DOHH2 (cell line): ENCODE results near the gene TRIM27.
"Not testable (repeated sequence)": the region's sequence is repeated elsewhere in the genome, so short reads cannot be mapped to it uniquely, and the experiment has no call there.

ENCODE experiments used
- H3F3A ChIP-seq: fragments of 200-600 bp; sonication (generic), shearing (Covaris generic); 2 replicates; pipeline ENCODE4 v1.6.0; 2016; ENCODE audit warnings: antibody characterized with exemption, mild to moderate bottlenecking; ENCODE audit not compliant: control insufficient read depth, insufficient read depth
- H3K27ac ChIP-seq: fragments of 200-600 bp; sonication (generic); 2 replicates; pipeline ENCODE4 v1.5.1; 2014; ENCODE audit warnings: low read depth, mild to moderate bottlenecking, low read length, moderate library complexity
- H3K27me3 ChIP-seq: fragments of 200-600 bp; sonication (generic); 2 replicates; pipeline ENCODE4 v1.6.1; 2014; ENCODE audit warnings: mild to moderate bottlenecking, low read length, mixed read lengths; ENCODE audit not compliant: control insufficient read depth
- H3K36me3 ChIP-seq: fragments of 200-600 bp; sonication (generic); 2 replicates; pipeline ENCODE4 v1.6.1; 2014; ENCODE audit warnings: mild to moderate bottlenecking, low read length, moderate library complexity, mixed read lengths; ENCODE audit not compliant: control insufficient read depth
- H3K4me1 ChIP-seq: fragments of 200-600 bp; sonication (generic); 2 replicates; pipeline ENCODE4 v1.6.1; 2014; ENCODE audit warnings: mild to moderate bottlenecking, low read length, mixed read lengths; ENCODE audit not compliant: control insufficient read depth
- H3K4me2 ChIP-seq: fragments of 200-600 bp; sonication (generic); 2 replicates; pipeline ENCODE4 v1.6.0; 2014; ENCODE audit warnings: mild to moderate bottlenecking, low read length, moderate library complexity
- H3K4me3 ChIP-seq: fragments of 200-600 bp; sonication (generic); 2 replicates; pipeline ENCODE4 v1.5.1; 2014; ENCODE audit warnings: mild to moderate bottlenecking, low read length, mixed read lengths
- H3K79me2 ChIP-seq: fragments of 200-600 bp; sonication (generic); 2 replicates; pipeline ENCODE4 v1.6.1; 2014; ENCODE audit warnings: mild to moderate bottlenecking, low read length, mixed read lengths; ENCODE audit not compliant: control insufficient read depth
- H3K9me2 ChIP-seq: fragments of 200-600 bp; sonication (generic); replicated peaks from 2 replicates; pipeline ENCODE4 v1.6.1; 2014; ENCODE audit warnings: mild to moderate bottlenecking, low read length, mixed read lengths; ENCODE audit not compliant: control insufficient read depth
- H3K9me3 ChIP-seq: fragments of 200-600 bp; sonication (generic); 2 replicates; pipeline ENCODE4 v1.6.1; 2014; ENCODE audit warnings: antibody characterized with exemption, low read length, mixed read lengths; ENCODE audit not compliant: control insufficient read depth, insufficient read depth
- H4K20me1 ChIP-seq: fragments of 200-600 bp; sonication (generic); 2 replicates; pipeline ENCODE4 v1.6.0; 2014; ENCODE audit warnings: low read depth, mild to moderate bottlenecking, antibody characterized with exemption, low read length, moderate library complexity; ENCODE audit not compliant: control insufficient read depth, insufficient read depth
- EZH2phosphoT487 ChIP-seq: fragments of 200-600 bp; sonication (generic); IDR thresholded peaks from 2 replicates; pipeline ENCODE4 v1.6.1; 2017; ENCODE audit warnings: borderline replicate concordance, mild to moderate bottlenecking, antibody characterized with exemption, low read length, moderate library complexity, mixed read lengths
- TF ChIP-seq, protein P1 (sequence below): fragments of 200-600 bp; sonication (generic); IDR thresholded peaks from one replicate; pipeline ENCODE4 v1.5.1; 2014; ENCODE audit warnings: antibody characterized with exemption, mild to moderate bottlenecking, low read depth, low read length; ENCODE audit not compliant: poor library complexity, severe bottlenecking

TRIM27 gene

DNA sequence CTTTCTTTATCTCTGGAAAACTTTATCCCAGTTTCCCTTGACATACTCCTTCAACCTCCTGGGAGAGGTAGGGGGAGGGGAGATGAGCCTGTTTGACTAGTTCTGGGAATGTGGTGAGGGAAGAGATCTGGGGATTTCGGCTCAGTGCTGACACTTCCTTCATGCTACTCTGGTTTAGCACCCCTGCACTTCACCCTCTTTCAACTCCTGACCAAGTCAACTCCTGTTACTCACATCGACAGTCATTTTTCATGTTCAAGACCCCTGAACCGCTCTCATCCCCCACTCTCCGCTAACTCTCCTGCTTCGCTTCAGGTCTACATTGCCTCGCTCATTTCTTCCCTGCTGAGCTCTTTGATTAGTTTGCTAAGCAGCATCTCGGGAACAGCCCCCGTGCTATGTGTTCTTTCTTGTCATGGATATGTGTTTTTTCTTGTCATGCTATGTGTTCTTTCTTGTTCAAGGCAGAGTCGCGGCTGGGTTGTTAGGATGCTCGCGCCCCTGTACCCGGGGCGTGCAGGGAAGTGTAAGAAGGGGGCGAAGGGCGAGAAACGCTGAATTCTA, 16.6 kb upstream of the TRIM27 start:
- Histone ChIP-seq H3K27me3 (no peaks in the 10 kb centered on the region), H3K4me1 (peaks cover 45% of the 10 kb centered on the region), H3K4me3 (peak overlapping the region; percentile 94), H3K4me2 (peak overlapping the region; percentile 86), H3K36me3 (no peaks in the 10 kb centered on the region), H3F3A (peaks cover 30% of the 10 kb centered on the region), H4K20me1 (no peaks in the 10 kb centered on the region), H3K9me2 (no peaks in the 10 kb centered on the region), H3K79me2 (no peaks in the 10 kb centered on the region), H3K27ac (peak overlapping the region; percentile 69), H3K9me3 (no peaks in the 10 kb centered on the region)
- no peak for TF ChIP-seq EZH2phosphoT487
- TF ChIP-seq, protein P1, sequence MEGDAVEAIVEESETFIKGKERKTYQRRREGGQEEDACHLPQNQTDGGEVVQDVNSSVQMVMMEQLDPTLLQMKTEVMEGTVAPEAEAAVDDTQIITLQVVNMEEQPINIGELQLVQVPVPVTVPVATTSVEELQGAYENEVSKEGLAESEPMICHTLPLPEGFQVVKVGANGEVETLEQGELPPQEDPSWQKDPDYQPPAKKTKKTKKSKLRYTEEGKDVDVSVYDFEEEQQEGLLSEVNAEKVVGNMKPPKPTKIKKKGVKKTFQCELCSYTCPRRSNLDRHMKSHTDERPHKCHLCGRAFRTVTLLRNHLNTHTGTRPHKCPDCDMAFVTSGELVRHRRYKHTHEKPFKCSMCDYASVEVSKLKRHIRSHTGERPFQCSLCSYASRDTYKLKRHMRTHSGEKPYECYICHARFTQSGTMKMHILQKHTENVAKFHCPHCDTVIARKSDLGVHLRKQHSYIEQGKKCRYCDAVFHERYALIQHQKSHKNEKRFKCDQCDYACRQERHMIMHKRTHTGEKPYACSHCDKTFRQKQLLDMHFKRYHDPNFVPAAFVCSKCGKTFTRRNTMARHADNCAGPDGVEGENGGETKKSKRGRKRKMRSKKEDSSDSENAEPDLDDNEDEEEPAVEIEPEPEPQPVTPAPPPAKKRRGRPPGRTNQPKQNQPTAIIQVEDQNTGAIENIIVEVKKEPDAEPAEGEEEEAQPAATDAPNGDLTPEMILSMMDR: peak; percentile 6

DNA sequence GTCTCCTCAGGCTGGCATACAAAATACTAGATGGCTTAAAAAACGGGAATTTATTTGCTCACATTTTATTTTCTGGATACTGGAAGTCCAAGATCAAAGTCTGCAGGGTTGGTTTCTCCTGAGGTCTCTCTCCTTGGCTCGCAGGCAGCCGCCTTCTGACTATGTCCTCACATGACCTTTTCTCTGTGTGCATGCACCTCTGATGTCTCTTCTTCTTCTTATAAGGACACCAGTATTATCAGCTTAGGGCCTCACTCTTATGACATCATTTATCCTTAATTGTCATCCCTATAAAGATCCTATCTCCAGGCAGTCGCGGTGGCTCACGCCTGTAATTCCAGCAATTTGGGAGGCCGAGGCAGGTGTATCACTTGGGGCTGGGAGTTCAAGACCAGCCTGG, 9.3 kb upstream of the TRIM27 start:
- Histone ChIP-seq H4K20me1 (no peaks in the 10 kb centered on the region), H3F3A (peaks cover 4% of the 10 kb centered on the region; the same call in 1 of the 2 replicates), H3K9me3 (no peaks in the 10 kb centered on the region), H3K4me1 (peaks cover 15% of the 10 kb centered on the region), H3K79me2 (no peaks in the 10 kb centered on the region), H3K4me3 (no peak overlapping the region), H3K4me2 (no peak overlapping the region), H3K27ac (no peak overlapping the region), H3K27me3 (no peaks in the 10 kb centered on the region), H3K9me2 (no peaks in the 10 kb centered on the region), H3K36me3 (no peaks in the 10 kb centered on the region)
- TF ChIP-seq, protein P1: no peak
- no peak for TF ChIP-seq EZH2phosphoT487

DNA sequence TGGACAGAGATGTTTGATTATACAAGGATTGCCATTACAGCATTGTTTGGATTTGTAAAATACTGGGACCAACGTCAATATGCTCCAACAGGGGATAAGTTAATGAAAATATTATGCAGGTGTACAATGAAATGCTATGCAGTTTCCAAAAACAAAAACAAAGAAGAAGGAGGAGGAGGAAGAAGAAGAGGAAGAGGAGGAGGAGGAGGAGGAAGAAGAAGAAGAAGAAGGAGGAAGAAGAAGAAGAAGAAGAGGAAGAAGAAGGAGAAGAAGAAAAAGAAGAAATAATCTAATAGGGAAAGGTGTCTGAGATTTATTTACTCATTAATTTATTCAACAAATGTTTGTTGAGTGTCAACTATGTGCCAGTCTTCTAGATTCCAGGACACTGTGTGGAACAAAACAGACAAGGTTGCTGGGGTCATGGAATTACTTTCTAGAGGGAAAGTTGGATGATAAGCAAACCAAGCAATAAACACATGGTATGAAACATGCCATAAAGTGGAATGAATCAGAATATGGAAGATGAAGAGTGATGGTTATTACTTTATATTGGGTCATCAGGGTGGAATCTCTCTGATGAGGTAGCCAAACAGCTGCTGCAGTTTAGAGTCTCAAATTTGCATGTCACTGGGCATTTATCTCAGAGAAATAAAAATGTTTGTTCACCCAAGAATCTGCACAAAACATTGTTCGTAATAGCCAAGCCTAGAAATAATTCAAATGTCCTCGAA, 6.3 kb upstream of the TRIM27 start:
- no peaks in the 10 kb centered on the region for H3K27me3 ChIP-seq
- H3K9me3 ChIP-seq: no peaks in the 10 kb centered on the region
- no peak for TF ChIP-seq EZH2phosphoT487
- TF ChIP-seq, protein P1: no peak
- no peak overlapping the region for H3K4me3 ChIP-seq
- no peak overlapping the region for H3K4me2 ChIP-seq
- H3K4me1 ChIP-seq: peaks cover 15% of the 10 kb centered on the region
- H4K20me1 ChIP-seq: no peaks in the 10 kb centered on the region
- H3K9me2 ChIP-seq: no peaks in the 10 kb centered on the region
- no peaks in the 10 kb centered on the region for H3K79me2 ChIP-seq
- H3K36me3 ChIP-seq: no peaks in the 10 kb centered on the region
- H3F3A ChIP-seq: no peaks in the 10 kb centered on the region
- no peak overlapping the region for H3K27ac ChIP-seq

DNA sequence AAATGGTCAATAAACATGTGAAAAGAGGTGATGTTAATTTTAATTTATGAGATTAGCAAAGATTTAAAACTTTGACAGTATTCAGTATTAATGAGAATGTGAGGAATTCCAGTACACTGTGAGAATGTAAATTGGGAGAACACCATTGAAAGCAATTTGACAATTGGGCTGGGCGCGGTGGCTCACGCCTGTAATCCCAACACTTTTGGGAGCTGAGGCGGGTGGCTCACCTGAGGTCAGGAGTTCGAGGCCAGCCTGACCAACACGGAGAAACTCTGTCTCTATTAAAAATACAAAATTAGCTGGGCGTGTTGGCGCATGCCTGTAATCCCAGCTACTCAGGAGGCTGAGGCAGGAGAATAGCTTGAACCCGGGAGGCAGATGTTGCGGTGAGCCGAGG, 5.6 kb upstream of the TRIM27 start:
- not testable (repeated sequence) for H3K79me2 ChIP-seq, H3K4me2 ChIP-seq, H4K20me1 ChIP-seq, H3K4me3 ChIP-seq, H3K27me3 ChIP-seq, H3K9me3 ChIP-seq, H3K9me2 ChIP-seq, H3F3A ChIP-seq, H3K27ac ChIP-seq, H3K36me3 ChIP-seq
- H3K4me1 ChIP-seq: peaks cover 15% of the 10 kb centered on the region
